Measurements from ENCODE around the gene MOV10L1.

The MOV10L1 gene

GRCh38 chr22:50189849-50190181 is 100.0 kb downstream of the MOV10L1 start:
- Histone ChIP-seq H3K36me3 (peaks cover 8% of the 10 kb centered on the region), H3K4me3 (ENCODE audit: low read depth, low read length) (no peak overlapping the region), H3K9me3 (ENCODE audit: severe bottlenecking) (no peaks in the 10 kb centered on the region), H3K27ac (no peak overlapping the region), H3K27me3 (ENCODE audit: insufficient read depth, low read depth, severe bottlenecking) (no peaks in the 10 kb centered on the region)
- no peak for TF ChIP-seq CTCF (IDR thresholded peaks at IDR 0.05; ENCODE audit: low read depth, low read length)
- DNase-seq, result no peak

- peak; percentile 38; the same call in 1 of the 2 replicates for TF ChIP-seq CTCF (IDR thresholded peaks at IDR 0.05; ENCODE audit: low read depth, low read length)
- Histone ChIP-seq H3K4me3 (ENCODE audit: low read depth, low read length) (no peak overlapping the region), H3K9me3 (ENCODE audit: severe bottlenecking) (no peaks in the 10 kb centered on the region), H3K27ac (no peak overlapping the region; the same call in 1 of the 2 replicates), H3K36me3 (peaks cover 11% of the 10 kb centered on the region), H3K27me3 (ENCODE audit: insufficient read depth, low read depth, severe bottlenecking) (no peaks in the 10 kb centered on the region)
- DNase-seq, result no peak
These were observed 100.6 kb downstream of the MOV10L1 start for GRCh38 chr22:50190182-50190940.

GRCh38 chr22:50190941-50191741 is 101.3 kb downstream of the MOV10L1 start:
- no peaks in the 10 kb centered on the region for H3K27me3 ChIP-seq (ENCODE audit: insufficient read depth, low read depth, severe bottlenecking)
- no peak for TF ChIP-seq CTCF (IDR thresholded peaks at IDR 0.05; ENCODE audit: low read depth, low read length)
- no peak for DNase-seq
- no peak overlapping the region; the same call in 1 of the 2 replicates for H3K27ac ChIP-seq
- peaks cover 16% of the 10 kb centered on the region for H3K36me3 ChIP-seq
- no peak overlapping the region for H3K4me3 ChIP-seq (ENCODE audit: low read depth, low read length)
- no peaks in the 10 kb centered on the region for H3K9me3 ChIP-seq (ENCODE audit: severe bottlenecking)

GRCh38 chr22:50192436-50193204 is 102.8 kb downstream of the MOV10L1 start:
- Histone ChIP-seq H3K27me3 (ENCODE audit: insufficient read depth, low read depth, severe bottlenecking) (no peaks in the 10 kb centered on the region), H3K9me3 (ENCODE audit: severe bottlenecking) (no peaks in the 10 kb centered on the region), H3K36me3 (peaks cover 20% of the 10 kb centered on the region), H3K4me3 (ENCODE audit: low read depth, low read length) (no peak overlapping the region), H3K27ac (no peak overlapping the region)
- no peak for DNase-seq
- TF ChIP-seq CTCF (IDR thresholded peaks at IDR 0.05; ENCODE audit: low read depth, low read length), result no peak

- H3K36me3 ChIP-seq, result peaks cover 26% of the 10 kb centered on the region
- H3K4me3 ChIP-seq (ENCODE audit: low read depth, low read length), result no peak overlapping the region
- no peaks in the 10 kb centered on the region for H3K9me3 ChIP-seq (ENCODE audit: severe bottlenecking)
- no peak overlapping the region for H3K27ac ChIP-seq
- no peak for TF ChIP-seq CTCF (IDR thresholded peaks at IDR 0.05; ENCODE audit: low read depth, low read length)
- H3K27me3 ChIP-seq (ENCODE audit: insufficient read depth, low read depth, severe bottlenecking), result no peaks in the 10 kb centered on the region
- DNase-seq, result no peak
These were observed 103.8 kb downstream of the MOV10L1 start for GRCh38 chr22:50193621-50194020.
